Measurements from ENCODE around the gene MAPKAPK3. TPM values are rescaled to one million over a fixed set of nuclear protein-coding genes. Genes with fewer than 3 reads are reported as not detected.

MAPKAPK3 gene
- total and polyA plus RNA-seq, 2 of the 8 experiments (the other 6 are each of a cell fraction or from before 2014, with no cell fraction given): 65.4 to 99.8 TPM

- TF ChIP-seq TEAD4 (IDR thresholded peaks at IDR 0.05; ENCODE audit: low read depth, low read length) (no peak), EZH2 (IDR thresholded peaks at IDR 0.05; ENCODE audit: low read depth, low read length, severe bottlenecking) (no peak), CHD1 (IDR thresholded peaks at IDR 0.05; ENCODE audit: low read depth, low read length) (no peak), MAX (IDR thresholded peaks at IDR 0.05) (no peak), GABPA (IDR thresholded peaks at IDR 0.05; ENCODE audit: borderline replicate concordance, insufficient read depth, low read length) (no peak)
These were observed 9.5 kb upstream of the MAPKAPK3 start (continued) for GRCh38 chr3:50607271-50608091.
